Measurements from ENCODE around the gene HEXIM2.
A peak's percentile ranks its signal among the peaks of the same experiment; 100 is the strongest.
"Not testable (repeated sequence)": the region's sequence is repeated elsewhere in the genome, so short reads cannot be mapped to it uniquely, and the experiment has no call there.

Gene HEXIM2

GRCh38 chr17:45170280-45170930, 8.7 kb downstream of the HEXIM2 start:
- no peak for DNase-seq (ENCODE audit: low read depth)

GRCh38 chr17:45170931-45171337, 9.3 kb downstream of the HEXIM2 start:
- DNase-seq (ENCODE audit: low read depth), result no peak

DNA sequence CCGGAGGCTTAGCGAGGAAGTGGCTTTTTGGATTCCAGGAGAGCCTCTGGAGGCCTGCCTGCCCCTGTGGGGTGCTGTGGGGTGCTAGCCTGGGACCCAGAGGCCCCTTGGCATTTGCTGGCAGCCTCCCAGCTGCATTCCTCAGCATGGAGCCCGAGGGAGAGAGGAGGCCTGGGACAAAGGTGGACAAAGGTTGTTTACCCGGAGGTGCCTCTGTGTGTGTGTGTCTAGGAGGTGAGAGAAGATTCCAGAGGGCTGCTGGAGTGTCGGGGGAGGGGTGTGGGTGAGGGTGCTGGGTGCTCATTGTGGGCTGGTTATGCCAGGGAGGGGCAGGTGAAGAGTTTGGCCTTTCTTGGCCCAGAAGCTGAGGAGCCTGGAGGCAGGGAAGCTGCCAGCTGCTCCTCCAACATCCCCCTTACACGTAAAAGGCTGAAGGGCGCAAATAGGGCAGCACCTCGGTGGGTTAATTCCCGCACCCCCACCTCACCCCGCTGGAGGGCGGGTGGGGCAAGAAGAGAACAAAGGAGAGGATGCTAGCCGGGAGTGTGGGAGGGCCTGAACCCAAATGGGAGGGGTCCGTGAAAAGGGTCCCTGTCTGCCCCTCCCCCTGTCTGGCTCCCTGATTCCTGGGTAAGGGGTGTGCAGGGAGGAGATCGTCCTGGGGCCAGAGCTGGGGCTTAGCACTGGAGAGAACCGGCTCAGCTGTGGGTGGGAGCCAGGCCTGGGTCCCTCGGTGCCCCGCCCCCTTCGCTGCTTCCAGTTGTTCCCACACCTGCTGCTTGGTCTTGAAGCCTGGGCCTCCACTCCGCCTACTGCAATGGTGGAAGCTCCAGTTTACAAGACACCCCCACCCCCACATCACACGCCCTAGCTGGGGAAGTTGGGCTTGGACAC, 9.9 kb downstream of the HEXIM2 start:
- no peak for DNase-seq (ENCODE audit: low read depth)

DNA sequence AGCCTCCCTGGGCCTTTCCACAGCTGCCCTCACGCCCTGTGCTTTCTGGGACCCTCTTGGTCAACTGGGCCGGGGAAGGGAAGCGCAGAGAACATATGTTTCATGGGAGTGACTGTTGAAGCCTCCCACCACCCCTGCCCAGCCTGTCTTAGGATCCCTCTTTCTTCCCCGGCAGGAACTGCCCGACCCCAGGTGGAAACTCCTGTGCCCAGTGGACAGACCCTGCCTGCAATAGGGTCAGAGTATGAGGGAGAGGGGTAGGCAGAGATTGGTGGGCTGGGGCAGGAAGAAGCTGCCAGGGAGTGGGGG, 10.5 kb downstream of the HEXIM2 start:
- no peak for DNase-seq (ENCODE audit: low read depth)

DNA sequence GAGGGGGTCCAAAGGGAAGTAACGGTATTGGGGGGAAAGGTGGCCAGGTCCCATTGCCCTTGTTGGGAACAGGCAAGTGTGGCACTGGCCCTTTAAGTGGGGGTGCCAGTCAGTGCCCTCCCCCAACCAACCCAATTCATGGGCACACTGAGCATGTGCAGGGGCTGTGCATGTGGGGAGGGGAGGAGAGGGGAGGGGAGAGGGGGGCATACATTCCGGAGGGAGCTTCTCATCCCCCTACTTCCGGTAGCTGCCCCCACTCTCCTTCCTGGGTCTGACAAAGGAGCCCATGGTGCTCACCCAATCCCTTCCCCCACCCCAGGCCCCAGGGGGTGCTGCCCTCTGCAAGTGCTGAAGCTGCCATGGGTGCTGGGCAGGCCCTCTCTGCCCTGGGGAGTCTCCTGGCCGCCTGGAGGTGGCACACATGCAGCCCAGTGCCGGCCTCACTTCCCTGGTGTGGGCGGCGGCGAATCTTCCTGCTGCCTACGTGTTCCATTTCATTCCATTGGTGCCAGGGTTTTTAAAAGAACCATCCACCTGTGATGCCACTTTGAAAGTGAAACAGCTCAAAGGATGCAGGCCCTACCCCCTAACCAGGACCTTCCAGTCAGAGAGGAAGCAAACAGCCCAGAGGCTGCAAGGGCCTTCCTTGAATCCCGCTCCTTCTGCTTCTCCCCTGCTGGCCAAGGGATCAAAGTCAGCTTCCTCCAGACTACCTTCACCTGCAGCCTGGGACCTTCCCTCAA, 11.0 kb downstream of the HEXIM2 start:
- DNase-seq (ENCODE audit: low read depth), result peak; percentile 38

DNA sequence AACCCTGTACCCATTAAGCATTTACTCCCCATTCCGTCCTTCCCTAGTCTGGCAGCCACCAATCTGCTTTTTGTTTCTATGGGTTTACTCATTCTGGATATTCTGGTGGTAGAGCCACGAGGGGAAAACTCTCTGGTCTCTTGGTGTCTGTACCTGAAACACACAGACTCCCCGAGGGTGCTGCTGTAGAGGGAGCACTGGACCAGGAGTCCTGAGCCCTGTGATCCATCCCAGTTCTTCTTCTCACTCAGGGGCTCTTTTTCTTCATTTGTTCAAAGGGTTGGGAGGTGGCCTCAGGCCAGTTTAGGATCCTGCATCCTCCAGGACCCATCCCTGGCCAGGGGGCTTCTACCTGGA, 14.1 kb downstream of the HEXIM2 start:
- DNase-seq (ENCODE audit: low read depth), result no peak

- no peak for DNase-seq (ENCODE audit: low read depth)
These were observed 15.9 kb downstream of the HEXIM2 start for GRCh38 chr17:45177563-45177962.

DNA sequence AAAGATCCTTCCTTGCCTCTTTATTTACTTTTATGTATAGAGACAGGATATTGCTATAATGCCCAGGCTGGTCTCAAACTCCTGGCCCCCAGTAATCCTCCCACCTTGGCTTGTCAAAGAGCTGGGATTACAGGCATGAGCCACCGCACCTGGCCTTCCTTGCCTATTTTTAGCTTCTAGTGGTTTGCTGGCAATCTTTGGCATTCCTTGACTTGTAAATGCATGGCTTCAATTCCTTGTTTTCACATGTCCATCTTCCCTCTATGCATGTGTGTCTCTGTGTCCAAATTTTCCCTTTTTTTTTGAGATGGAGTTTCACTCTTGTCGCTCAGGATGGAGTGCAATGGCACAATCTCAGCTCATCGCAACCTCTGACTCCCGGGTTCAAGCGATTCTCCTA, 22.5 kb downstream of the HEXIM2 start:
- no peak for DNase-seq (ENCODE audit: low read depth)

- no peak for DNase-seq (ENCODE audit: low read depth)
These were observed 25.2 kb downstream of the HEXIM2 start for GRCh38 chr17:45186801-45187354.

- no peak for DNase-seq (ENCODE audit: low read depth)
These were observed 27.3 kb downstream of the HEXIM2 start for GRCh38 chr17:45189009-45189408.

DNA sequence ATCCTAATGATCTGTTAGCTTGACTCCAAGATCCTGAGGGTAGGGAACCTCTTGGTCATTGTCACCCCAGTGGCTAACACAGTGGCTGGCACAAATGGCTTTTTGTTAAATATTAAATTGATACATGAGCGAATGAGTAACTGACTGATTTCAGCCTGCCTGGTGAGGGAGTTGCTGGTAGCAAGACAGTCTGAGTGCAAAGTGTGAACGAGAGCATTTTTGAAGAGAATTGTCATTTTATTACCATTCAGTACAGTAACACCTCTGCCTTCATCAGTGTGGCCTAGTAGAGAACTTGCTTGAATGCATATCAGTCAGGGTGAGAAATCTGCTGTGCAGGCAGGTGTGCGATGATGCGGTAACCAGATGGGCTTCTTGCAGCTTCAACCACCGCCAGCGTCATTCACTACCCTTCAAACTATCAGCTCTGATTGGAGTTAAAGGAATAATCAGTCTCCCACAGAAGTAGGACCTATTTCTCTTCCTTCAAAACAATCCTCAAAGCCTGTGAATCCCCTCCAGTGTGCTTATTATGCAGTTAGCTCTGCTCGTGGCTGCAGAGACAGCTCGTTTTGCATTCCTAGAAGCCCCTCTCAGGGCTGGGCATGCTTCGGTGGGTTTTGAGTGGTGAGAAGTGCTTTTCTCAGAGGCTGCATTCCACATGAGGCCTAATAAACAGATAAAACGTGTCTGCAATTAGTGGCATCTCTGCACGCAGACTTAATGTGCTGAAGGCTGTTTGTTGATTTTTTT, 29.0 kb downstream of the HEXIM2 start:
- DNase-seq (ENCODE audit: low read depth), result no peak

DNA sequence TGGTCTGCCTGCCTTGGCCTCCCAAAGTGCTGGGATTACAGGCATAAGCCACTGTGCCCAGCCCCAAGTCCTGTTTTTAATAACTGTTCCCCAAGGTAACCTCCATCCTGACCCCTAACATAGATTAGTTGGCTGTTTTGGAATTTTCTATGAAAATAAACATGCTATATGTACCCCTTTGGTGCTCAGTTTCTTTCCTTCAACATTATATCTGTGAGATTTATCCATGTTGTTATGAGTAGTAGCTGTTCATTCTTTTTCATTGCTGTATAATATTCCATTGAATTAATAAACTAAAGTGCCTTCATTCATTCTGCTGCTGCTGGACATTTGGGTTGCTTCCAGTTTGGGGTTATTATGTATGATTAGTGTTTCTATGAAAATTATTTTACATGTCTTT, 33.7 kb downstream of the HEXIM2 start:
- no peak for DNase-seq (ENCODE audit: low read depth)

GRCh38 chr17:45197108-45197507, 35.4 kb downstream of the HEXIM2 start:
- DNase-seq (ENCODE audit: low read depth), result no peak

DNA sequence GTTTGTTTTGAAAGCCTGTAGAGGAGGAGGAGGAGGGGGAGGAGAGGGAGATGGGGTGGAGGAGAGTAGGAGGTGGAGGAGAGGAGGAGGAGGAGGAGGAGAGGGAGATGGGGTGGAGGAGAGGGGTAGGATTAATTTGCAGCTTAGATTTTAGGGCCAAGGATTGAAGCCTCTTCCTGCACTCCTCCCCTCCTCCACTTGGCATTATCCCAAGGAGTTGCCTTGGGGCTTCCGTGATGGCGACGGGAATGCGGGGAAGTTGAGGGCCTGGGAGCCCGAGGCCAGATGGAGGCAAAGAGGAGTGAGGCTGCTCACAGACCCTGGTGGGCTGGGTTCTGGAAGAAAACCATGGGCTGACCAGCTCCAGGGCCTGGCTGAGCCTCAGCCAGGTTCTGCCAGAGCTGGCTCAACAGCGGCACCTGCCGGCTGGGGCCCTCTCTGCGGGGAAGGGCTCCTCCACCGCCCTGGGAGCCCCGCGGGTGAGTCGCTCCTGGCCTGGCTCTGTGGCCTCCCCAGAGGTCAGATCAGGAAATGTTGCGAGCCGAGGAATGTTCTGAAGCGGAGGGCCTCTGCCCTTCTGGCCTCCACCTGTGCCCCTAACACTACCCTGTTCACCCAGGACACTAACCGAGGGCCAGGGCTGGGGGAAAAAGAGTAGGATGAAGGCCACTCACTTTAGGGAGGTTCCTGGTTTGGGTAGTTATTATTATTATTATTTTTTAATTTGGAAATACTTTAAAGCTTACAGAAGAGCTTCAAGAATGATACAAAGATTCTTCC, 36.1 kb downstream of the HEXIM2 start:
- DNase-seq (ENCODE audit: low read depth), result peak; percentile 88

DNA sequence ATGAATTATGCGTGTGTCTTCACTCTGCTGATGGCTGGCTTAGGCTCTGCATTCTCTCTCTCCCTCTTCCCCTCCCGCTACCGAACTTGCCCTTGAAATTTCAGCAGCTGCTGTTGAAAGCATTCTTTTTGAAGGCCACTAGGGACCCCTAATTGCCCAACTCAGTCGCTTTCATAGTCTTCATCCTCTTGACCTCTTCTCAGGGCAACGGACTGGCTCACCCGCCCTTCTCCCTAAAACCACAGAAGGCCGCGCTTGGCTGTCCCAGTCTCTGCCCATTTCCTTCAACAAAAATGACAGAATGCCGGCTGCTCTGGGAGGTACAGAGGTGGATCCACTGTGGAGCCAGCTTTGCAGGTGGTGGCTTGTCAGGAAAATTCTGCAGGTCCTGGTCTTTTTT, 39.0 kb downstream of the HEXIM2 start:
- DNase-seq (ENCODE audit: low read depth), result no peak

- DNase-seq (ENCODE audit: low read depth), result no peak
These were observed 39.8 kb downstream of the HEXIM2 start for GRCh38 chr17:45201457-45201856.

DNA sequence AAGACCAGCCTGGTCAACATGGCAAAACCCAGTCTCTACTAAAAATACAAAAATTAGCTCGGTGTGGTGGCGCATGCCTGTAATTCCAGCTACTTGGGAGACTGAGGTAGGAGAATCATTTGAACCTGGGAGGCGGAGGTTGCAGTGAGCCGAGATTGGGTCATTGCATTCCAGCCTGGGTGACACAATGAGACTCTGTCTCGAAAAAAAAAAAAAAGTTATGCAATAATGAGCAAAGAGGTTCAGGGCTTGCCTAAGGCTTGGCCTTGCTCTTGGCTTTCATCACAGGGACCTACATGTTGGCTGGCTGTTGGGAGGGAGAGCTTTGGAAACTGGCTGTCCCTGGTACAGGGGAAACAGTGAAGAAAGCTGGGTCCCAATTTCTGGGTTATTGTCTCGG, 40.2 kb downstream of the HEXIM2 start:
- DNase-seq (ENCODE audit: low read depth), result not testable (repeated sequence)

DNA sequence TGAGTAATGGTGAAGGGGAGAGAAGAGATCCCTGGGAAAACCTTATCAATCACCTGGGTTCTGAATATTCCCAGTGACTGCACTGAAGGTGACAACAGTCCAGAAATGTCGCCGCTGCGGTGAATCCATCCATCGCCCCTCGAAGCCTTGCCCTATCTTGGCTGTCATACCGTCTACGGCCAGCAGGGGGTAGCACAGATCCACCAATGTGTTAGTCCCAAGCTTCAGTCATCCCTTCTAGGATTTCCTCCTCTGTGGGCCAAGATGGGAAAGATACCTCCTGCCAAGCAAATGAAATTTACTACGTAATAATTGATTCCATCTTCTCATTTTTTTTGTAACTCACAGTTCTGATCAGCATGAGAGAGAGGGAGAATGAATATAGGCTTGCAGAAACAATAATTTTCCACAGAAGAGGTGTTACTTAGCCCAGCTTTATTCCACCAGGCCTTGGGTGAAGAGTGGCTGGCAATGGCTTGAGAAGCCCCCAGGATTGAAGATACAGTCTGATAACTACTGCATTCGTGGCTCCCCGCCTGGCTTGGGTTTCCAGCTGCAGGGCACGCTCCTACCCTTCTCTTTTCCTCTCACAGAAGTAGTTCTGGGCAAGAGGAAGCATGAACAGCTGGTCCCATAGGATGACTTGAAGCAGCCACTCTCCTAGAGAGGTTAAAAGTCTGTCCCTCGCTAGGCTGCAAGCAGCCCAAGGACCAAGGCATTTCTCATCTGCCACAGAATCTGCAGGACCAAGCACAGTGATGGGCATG, 57.4 kb downstream of the HEXIM2 start:
- DNase-seq (ENCODE audit: low read depth), result peak; percentile 91

All from activated T-cell treated with anti-CD3 and anti-CD28 coated beads for 1 hour (primary cell).